ENCODE measurements around the gene DIRAS1. TPM values are rescaled to one million over a fixed set of nuclear protein-coding genes. Genes with fewer than 3 reads are reported as not detected.

DIRAS1 gene
- total RNA-seq, 1 experiment from 2014 or later: 7.8 TPM

DNA sequence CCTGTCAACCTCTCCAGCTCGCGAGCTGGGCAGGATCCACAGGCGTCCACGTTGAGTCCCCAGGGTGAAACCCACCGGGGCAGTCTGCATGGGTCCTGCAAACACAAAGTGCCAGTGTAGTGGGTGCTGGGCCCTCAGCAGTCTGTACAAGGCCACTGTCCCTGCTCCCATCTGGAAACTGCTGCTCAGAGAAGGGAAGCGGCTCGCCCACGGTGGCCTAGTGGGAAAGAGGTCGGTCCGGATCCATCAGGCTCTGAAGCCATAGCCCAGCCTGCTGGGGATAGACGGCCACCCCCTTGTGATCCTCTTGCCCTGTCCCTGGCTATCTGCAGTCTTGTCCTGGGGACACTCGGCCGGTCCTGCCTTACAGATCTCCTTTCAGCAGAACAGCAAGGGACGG lies 2.6 kb upstream of the DIRAS1 start:
- Histone ChIP-seq H3K4ac (ENCODE audit: low read depth, low read length) (no peak overlapping the region), H3K9me3 (ENCODE audit: control insufficient read depth, low read depth, low read length) (no peaks in the 10 kb centered on the region), H3K4me1 (ENCODE audit: insufficient read depth, low read length) (no peaks in the 10 kb centered on the region; the same call in 1 of the 2 replicates), H3K9ac (ENCODE audit: extremely low read depth, insufficient read length, low read length) (no peak overlapping the region), H4K5ac (ENCODE audit: insufficient read length, low read depth, low read length) (no peak overlapping the region), H3T11ph (ENCODE audit: low read length) (no peak overlapping the region), H2BK20ac (ENCODE audit: low read depth, low read length, poor library complexity, severe bottlenecking) (no peak overlapping the region), H3K56ac (ENCODE audit: insufficient read length, low read depth, low read length) (no peak overlapping the region), H3K4me2 (ENCODE audit: insufficient read depth, insufficient read length, low read length) (no peak overlapping the region), H4K91ac (ENCODE audit: insufficient read length, low read depth, low read length) (no peak overlapping the region), H3K18ac (ENCODE audit: insufficient read length, low read depth, low read length) (no peak overlapping the region), H4K20me1 (ENCODE audit: control insufficient read depth, insufficient read depth, insufficient read length) (peaks cover 3% of the 10 kb centered on the region), H2AK5ac (ENCODE audit: insufficient read length, low read length) (no peak overlapping the region), H3K23me2 (ENCODE audit: insufficient read length, low read depth, low read length, poor library complexity, severe bottlenecking) (peaks cover 7% of the 10 kb centered on the region), H4K8ac (replicated peaks; ENCODE audit: insufficient read length, low read depth, low read length) (no peak overlapping the region), H2AFZ (ENCODE audit: low read length) (no peak overlapping the region), H2BK5ac (ENCODE audit: insufficient read length, low read length) (no peak overlapping the region), H3K27ac (ENCODE audit: insufficient read length, low read depth, low read length) (no peak overlapping the region), H3K79me2 (ENCODE audit: insufficient read depth, low read length) (no peaks in the 10 kb centered on the region), H3K27me3 (ENCODE audit: insufficient read depth, low read length) (no peaks in the 10 kb centered on the region), H2BK120ac (ENCODE audit: low read depth, low read length, poor library complexity, severe bottlenecking) (no peak overlapping the region), H3K79me1 (ENCODE audit: insufficient read depth, low read depth, low read length, poor library complexity, severe bottlenecking) (no peaks in the 10 kb centered on the region), H2BK15ac (ENCODE audit: low read depth, low read length) (no peak overlapping the region), H3K14ac (ENCODE audit: insufficient read depth, low read length) (no peak overlapping the region), H2BK12ac (ENCODE audit: insufficient read length, low read depth, low read length) (no peak overlapping the region), H3K23ac (ENCODE audit: insufficient read length, low read depth, low read length) (no peak overlapping the region)
- no CpG with 5 or more reads among the region's 14 CpGs for WGBS (ENCODE audit: extremely low coverage, insufficient read length, low lambda C conversion rate)
- no peak for DNase-seq
- TF ChIP-seq, protein P1, sequence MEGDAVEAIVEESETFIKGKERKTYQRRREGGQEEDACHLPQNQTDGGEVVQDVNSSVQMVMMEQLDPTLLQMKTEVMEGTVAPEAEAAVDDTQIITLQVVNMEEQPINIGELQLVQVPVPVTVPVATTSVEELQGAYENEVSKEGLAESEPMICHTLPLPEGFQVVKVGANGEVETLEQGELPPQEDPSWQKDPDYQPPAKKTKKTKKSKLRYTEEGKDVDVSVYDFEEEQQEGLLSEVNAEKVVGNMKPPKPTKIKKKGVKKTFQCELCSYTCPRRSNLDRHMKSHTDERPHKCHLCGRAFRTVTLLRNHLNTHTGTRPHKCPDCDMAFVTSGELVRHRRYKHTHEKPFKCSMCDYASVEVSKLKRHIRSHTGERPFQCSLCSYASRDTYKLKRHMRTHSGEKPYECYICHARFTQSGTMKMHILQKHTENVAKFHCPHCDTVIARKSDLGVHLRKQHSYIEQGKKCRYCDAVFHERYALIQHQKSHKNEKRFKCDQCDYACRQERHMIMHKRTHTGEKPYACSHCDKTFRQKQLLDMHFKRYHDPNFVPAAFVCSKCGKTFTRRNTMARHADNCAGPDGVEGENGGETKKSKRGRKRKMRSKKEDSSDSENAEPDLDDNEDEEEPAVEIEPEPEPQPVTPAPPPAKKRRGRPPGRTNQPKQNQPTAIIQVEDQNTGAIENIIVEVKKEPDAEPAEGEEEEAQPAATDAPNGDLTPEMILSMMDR (conservative IDR thresholded peaks at IDR 0.05): no peak
- no peaks in the 10 kb centered on the region for H3K36me3 Mint-ChIP-seq (ENCODE audit: insufficient read depth in 1 of 3, low read depth in 3 of 3)
- H3K27me3 Mint-ChIP-seq (ENCODE audit: low read depth): peaks cover 55% of the 10 kb centered on the region
- no peak overlapping the region for H3K27ac Mint-ChIP-seq
- peaks cover 9 to 25% of the 10 kb centered on the region in 2 experiments for H3K4me1 Mint-ChIP-seq
- no peaks in the 10 kb centered on the region for H3K9me3 Mint-ChIP-seq
- H3K4me3 Mint-ChIP-seq: no peak overlapping the region

All from H9 (cell line).